SK-MEL-5 (cell line): ENCODE measurements around the gene PITX1. TPM values are rescaled to one million over a fixed set of nuclear protein-coding genes. Genes with fewer than 3 reads are reported as not detected.
"Not testable (repeated sequence)": the region's sequence is repeated elsewhere in the genome, so short reads cannot be mapped to it uniquely, and the experiment has no call there.

ENCODE experiments used
- DNase-seq: peaks from one replicate; pipeline ENCODE4 v3.0.0-alpha.2; 2016; ENCODE audit warnings: low read depth, low spot score
- in situ Hi-C: cut with HindIII; loops from 2 replicates; pipeline ENCODE4 v1.10.0; 2016; ENCODE audit warnings: low sequenced_read_pairs, high pct_unique_total_duplicates, low pct_unique_long_range_greater_than_20kb
- total RNA-seq: library from RNA; depleted of rRNA; stranded (reverse); fragments of >200 nt; shearing (Covaris generic); gene quantifications from 2 replicates; pipeline ENCODE4 v1.2.3, GENCODE V29; 2014; rRNA removed

The PITX1 gene
- total RNA-seq, 1 experiment from 2014 or later = 0.18 TPM

- no peak for DNase-seq
- in situ Hi-C loops = no loop called here
Observed at GRCh38 chr5:135007749-135008363, 26.2 kb downstream of the PITX1 start.

DNA sequence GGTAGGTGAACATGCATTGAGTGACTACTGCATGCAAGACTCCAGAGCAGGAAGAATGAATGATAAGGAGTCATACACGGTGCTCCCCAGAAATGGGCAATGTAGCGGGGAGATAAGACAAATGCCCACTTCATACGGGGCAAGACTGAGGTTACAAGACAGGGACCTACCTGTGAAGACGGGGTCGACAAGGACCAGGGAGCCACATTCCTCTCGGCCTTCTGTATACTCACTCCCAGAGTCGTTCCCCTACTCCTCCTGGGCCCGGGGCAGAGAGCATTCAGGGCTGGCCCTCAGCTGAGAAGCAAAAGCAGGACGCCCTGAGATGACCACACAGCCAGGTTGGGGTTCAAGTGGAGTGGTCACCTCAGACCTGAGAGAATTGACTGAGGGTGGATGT lies 26.7 kb downstream of the PITX1 start:
- no peak for DNase-seq
- in situ Hi-C loops = no loop called here

- no peak for DNase-seq
- in situ Hi-C loops = no loop called here
Observed at GRCh38 chr5:135005076-135005475, 29.0 kb downstream of the PITX1 start.

- in situ Hi-C loops = no loop called here
- DNase-seq = no peak
Observed at GRCh38 chr5:135004376-135004775, 29.7 kb downstream of the PITX1 start.

DNA sequence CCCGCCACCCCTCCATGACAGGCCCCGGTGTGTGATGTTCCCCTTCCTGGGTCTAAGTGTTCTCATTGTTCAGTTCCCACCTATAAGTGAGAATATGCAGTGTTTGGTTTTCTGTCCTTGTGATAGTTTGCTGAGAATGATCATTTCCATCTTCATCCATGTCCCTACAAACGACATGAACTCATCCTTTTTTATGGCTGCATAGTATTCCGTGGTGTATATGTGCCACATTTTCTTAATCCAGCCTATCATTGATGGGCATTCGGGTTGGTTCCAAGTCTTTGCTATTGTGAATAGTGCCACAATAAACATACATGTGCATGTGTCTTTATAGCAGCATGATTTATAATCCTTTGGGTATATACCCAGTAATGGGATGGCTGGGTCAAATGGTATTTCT lies 36.0 kb downstream of the PITX1 start:
- DNase-seq, in situ Hi-C loops: not testable (repeated sequence)

GRCh38 chr5:134997015-134997414 lies 37.0 kb downstream of the PITX1 start:
- in situ Hi-C loops = no loop called here
- no peak for DNase-seq

DNA sequence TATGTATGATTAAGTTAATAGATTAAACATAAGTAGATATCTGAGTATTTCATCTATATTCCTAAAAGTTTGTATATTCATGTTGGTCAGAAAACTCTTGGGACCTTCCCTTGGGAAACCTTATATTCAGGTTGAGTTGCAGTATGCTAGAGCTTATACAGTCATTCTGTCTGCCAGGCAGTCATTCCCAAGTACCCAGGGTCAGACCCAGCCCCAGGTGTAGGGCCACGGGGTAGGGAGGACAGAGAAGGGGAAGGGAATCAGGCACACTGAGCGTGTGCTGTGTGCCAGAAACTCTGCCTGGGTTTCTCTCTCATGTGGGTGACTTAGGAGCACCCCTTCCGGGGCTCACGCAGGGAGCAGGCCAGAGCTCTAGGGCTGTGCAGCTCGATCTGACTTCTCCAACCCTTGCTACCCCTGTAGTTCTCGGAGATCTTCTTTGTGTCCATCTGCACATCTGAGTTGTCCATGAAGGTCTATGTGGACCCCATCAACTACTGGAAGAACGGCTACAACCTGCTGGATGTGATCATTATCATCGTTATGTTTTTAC lies 38.1 kb downstream of the PITX1 start:
- no peak for DNase-seq
- in situ Hi-C loops = no loop called here

- no peak for DNase-seq
- in situ Hi-C loops = no loop called here
Observed at GRCh38 chr5:134994560-134995156, 39.4 kb downstream of the PITX1 start.

- no peak for DNase-seq
- in situ Hi-C loops = no loop called here
Observed at GRCh38 chr5:134993161-134993560, 40.9 kb downstream of the PITX1 start.

DNA sequence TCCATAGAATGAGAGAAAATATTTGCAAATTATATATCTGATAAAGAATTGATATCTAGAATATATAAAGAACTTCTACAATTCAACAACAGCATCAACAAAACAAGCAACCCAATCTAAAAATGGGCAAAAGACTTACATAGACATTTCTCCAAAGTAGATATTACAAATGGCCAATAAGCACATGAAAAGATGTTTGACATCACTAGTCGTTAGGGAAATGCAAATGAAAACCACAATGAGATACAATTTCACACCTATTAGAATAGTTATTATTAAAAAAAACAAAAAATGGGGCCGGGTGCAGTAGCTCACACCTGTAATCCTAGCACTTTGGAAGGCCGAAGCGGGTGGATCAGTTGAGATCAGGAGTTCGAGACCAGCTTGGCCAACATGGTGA lies 41.9 kb downstream of the PITX1 start:
- in situ Hi-C loops = no loop called here
- no peak for DNase-seq

- DNase-seq, in situ Hi-C loops: not testable (repeated sequence)
Observed at GRCh38 chr5:134990183-134990582, 43.8 kb downstream of the PITX1 start.

DNA sequence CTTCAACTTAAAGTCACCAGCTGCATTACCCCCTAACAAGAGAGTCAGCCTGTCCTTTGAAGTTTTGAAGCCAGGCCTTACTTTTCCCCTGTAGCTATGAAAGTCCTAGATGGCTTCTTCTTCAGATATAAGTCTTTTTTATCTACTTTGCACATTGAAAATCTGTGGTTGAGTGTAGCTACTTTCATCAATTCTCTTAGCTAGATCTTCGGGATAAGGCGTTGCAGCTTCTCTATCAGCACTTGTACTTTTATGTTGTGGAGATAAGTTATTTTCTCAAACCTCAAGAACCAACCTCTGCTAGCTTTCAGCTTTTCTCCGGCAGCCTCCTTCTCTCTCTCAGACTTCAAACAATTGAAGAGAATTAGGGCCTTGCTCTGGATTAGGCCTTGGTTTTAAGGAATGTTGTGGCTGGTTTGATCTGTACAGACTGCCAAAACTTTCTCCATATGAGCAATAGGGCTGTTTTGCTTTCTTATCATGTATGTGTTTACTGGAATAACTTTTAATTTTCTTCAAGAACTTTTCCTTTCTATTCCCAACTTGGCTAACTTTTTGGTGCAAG lies 44.7 kb downstream of the PITX1 start:
- in situ Hi-C loops = no loop called here
- no peak for DNase-seq

DNA sequence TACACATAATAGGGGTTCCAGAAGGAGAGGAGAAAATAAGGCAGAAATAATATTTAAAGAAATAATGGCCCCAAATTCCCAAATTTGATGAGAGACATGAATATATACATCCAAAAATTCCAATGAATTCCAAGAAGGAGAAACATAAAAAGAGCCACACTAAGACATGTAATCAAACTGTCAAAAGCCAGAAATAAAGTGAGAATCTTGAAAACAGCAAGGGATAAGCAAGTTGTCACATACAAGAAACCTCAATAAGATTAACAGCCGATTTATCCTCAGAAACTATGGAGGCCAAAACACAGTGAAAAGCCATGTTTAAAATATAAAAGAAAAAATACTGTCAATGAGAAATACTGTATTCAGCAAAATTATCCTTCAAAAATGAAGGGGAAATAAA lies 51.8 kb downstream of the PITX1 start:
- in situ Hi-C loops = no loop called here

GRCh38 chr5:134979416-134979815 lies 54.6 kb downstream of the PITX1 start:
- DNase-seq = no peak
- in situ Hi-C loops = no loop called here

More for the DNA sequence above, 51.8 kb downstream of the PITX1 start:
- no peak for DNase-seq

Other genes starting within 250 kb of the PITX1 start
- gene C5orf24, start 188.3 kb downstream of the PITX1 start, total RNA-seq = 41.7 and 42.2 TPM in 2 replicates
- 84.7 and 94.9 TPM in 2 replicates for gene TXNDC15, start 159.9 kb downstream of the PITX1 start, total RNA-seq
- 5.6 and 6.7 TPM in 2 replicates for gene PCBD2, start 129.1 kb downstream of the PITX1 start, total RNA-seq
- gene CATSPER3, start 66.3 kb downstream of the PITX1 start, total RNA-seq = not detected in 2 replicates